Measurements from ENCODE around the gene CD79B.

Gene CD79B

DNA sequence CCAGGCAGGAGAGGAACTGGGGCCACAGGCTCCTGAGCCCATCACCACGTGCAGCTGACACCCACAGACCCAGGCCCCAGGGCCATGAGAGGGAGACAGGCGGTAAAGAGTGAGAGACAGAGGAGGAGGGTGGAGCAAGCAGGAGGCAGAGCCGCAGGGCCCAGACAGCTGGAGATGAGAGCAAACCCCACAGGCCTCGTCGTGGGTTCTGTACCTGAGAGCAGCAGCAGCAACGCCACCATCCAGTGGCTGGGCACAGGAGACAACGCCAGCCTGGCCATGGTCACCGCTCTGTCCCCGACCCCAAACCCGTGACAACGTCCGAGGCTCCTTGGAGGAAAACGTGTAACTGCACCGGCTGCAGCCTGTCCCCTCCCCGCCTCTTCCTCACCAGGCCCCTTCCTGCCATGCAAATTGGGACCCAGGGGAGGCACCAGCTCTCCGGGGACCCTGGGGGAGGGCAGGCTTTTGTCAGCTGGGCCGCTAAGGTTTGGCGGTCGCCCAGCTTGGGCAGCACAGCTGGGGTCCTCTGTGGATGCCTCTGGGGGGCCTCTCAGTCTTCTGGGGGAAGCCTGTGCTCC lies at the start of gene CD79B:
CD79B (minus strand) TSS at position 351 of the 581 bp plus-strand sequence; CDS start at position 281, 70 bp downstream.
- DNase-seq = no peak
- in situ Hi-C loops (cut with MboI; ENCODE audit: low pct_unique_long_range_greater_than_20kb, low sequenced_read_pairs) = no loop called here

DNA sequence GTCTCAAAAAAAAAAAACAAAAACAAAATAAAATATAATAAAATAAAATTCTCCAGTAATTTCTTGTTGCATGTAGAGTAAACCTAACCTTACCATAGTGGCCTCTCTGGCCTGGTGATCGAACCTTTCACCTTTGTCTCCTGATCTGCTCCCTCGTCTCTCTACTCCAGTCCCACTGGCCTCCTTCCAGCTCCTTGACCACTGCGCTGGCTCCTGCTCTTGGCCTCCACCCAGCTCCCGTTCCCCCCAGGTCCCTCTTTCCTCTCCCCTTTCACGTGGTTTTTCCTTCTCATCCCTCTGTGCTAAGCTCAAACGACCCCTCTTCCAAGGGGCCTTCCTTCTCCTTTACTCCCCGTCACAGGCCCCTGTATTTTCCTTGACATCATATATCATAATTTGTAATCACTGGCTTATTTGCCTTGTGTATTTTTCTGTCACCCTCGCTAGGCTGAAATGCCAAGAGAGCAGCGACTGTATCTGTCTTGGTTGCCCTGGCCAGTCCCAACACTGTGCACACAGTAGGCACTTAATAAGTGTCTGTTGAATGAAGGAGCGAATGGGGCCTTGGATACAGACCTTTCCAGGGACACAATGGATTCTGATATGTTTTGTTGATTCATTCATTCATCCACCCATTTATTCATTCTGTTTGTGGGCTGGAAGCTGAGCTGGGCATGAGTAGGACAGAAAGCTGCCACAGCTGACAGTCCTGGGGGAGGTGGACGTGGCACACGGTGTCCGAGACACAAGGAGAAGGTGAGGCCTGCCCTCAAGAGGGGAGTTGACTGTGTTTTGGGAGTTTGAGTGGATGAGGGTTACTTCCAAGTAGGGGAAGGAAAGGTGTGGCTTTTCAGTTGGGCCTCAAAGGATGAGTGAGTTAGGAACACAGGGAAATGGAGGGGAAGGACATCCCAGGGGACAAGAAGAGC lies 46.4 kb upstream of the CD79B start:
- in situ Hi-C loops (cut with MboI; ENCODE audit: low pct_unique_long_range_greater_than_20kb, low sequenced_read_pairs) = no loop called here
- no peak for DNase-seq

DNA sequence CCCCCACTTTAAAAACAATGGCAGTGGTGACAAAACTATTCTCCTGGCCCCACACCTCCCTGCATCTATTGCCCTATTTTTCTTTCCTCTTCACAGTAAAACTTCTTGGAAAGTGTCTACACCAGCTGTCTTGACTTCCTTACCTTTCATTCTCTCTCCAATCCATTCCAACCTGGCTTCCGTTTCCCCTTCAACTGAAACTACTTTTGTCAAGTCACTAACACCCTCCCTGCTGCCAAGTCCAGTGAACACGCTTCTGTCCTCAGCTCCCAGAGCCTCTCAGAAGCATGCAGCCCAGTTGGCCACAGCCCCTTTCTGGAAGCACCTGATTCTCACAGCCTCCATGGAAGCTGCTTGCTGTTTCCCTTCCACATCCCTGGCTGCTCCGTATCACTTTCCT lies 44.6 kb upstream of the CD79B start:
- in situ Hi-C loops (cut with MboI; ENCODE audit: low pct_unique_long_range_greater_than_20kb, low sequenced_read_pairs) = no loop called here
- no peak for DNase-seq

DNA sequence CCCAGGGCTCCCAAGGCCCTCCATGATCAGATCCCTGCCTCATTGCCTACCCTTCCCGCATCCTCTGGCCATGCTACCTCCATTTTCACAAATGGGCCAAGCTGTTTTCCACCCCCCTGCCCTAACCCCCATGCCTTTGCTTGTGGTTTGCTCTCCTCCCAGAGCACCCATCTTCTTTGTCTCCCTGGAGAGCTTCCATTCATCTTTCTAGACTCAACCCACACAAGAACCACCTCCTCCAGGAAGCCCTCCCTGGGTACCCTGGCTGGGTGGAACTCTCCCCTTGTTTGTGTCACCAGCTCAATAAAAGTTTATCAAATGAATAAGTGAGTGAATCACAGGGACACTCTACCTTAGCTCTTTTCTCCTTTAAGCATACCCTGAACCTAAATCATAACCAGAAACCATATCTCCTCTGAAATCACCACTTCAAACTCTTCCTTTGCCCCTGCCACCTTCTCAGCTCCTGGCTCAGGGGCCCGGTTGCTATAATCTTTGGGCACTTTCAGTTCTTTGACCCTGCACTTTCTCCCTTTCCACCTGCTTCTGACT lies 43.5 kb upstream of the CD79B start:
- in situ Hi-C loops (cut with MboI; ENCODE audit: low pct_unique_long_range_greater_than_20kb, low sequenced_read_pairs) = no loop called here
- DNase-seq = no peak

DNA sequence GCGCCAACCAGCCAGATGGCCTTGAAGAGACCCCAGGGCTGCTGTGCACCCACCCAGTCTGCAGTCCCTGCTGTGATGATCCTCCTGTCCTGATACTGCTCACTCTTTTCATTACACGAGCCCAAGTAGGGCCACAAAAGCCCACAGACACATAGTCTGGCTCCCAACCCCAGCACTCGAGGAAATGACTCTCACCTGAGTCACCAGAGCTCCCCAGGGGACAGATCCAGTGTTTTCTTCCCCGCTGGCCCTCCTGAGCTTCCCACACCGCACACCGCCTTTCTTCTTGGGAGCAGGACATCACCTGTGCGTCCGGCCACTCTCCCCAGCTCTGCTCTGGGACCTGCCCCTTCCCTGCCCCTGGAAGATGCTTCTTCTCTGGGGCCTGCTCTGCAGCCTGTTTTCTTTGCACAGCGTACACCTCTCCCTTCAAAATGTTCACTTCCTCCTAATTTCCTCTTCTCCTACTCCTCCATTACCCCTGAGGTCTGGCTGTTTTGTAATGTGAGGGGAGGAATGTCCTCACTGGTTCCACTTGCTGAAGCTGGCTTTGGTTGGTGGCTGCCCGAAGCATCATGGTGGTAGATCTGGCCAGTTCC lies 42.6 kb upstream of the CD79B start:
- DNase-seq = no peak
- in situ Hi-C loops (cut with MboI; ENCODE audit: low pct_unique_long_range_greater_than_20kb, low sequenced_read_pairs) = no loop called here

DNA sequence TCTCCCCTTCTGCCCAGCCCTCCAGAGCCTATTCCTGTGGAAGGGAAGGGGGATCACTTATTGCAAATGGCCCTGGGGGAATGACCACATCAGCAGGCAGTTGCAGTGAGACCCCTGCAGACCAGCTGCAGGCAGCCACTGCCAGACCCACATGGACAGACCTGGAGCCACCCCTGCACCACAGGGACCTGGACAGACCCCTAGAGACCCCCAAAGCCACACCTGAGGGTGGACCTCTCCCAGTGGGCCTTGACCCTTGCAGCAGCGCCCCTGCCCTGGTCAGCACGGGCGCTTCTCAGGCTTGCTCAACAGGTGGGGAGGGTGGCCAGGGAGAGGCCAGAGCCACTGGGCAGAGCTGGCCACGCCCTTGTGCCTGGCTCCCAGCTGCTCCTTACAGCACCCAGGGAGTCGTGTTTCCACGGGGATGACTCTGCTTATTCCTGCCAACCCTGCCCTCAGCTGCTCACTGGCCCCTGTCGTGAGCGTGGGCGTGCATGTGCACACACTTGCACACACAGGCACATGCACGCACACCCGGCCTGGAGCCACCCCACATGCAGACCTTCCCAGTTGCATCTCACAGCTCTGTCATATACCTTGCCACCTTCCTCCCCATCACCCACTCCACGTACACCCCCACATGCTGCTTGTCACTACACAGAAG lies 41.9 kb upstream of the CD79B start:
- DNase-seq = no peak
- in situ Hi-C loops (cut with MboI; ENCODE audit: low pct_unique_long_range_greater_than_20kb, low sequenced_read_pairs) = no loop called here

DNA sequence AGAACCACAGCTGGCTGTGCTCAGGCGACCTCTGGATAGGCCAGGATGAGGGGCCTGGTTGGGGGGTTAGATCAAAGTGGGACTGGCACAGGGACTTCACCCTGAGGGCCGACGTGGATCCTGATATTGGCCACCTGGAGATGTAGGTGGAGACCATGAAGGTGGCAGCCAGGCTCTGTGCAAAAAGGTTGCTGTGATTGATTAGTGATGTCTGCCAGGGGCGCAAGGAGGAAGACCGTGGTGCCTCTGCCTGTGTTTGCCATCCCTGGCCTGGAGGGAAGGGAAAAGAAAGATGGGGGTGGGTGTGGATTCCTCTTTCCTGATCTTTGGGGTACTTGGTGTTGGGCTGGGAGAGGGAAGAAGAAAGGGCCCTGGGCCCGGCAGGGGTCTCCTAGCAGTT lies 41.1 kb upstream of the CD79B start:
- no peak for DNase-seq
- in situ Hi-C loops (cut with MboI; ENCODE audit: low pct_unique_long_range_greater_than_20kb, low sequenced_read_pairs) = no loop called here

DNA sequence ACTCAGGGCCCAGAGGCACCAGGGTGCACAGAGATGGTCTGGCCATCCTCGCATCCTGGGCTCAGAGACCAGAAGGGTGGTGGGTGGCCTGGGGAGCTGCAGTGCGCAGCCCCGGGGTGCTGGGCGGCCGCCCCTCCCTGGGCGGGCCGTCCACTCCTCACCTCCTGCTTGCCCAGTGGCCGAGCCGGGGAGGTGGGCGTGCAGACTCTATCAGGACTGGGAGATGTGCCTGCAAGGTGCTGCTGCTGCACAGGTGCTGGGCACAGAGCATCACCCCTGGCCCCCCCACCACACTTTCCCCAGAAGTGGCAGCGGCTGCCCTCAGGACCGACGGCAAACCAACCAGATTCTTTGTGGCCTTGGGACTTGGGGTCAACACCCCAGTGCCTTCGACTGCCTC lies 40.7 kb upstream of the CD79B start, which contains the start of gene SCN4A:
SCN4A (minus strand) TSS at position 123 of the 400 bp plus-strand sequence; CDS start at position 46, 77 bp downstream.
- no peak for DNase-seq
- in situ Hi-C loops (cut with MboI; ENCODE audit: low pct_unique_long_range_greater_than_20kb, low sequenced_read_pairs) = no loop called here

DNA sequence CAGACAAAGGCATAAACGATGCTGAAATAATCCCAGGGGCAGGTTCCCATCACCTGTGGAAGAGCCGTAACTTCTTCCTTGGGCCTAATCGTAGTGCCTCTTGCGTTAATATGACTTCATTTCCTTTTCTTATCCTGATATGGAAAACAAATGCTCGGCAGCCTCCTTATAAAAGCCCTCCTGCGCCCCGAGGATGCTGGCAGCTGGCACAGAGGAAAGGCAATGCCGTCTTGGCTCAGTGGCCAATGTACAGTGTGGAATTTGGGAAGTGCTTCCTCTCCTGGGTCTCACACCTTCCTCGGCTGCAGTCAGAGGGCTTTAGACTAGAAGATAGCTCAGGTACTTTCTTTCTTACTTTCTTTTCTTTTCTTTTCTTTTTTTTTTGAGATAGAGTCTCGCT lies 37.1 kb upstream of the CD79B start:
- in situ Hi-C loops (cut with MboI; ENCODE audit: low pct_unique_long_range_greater_than_20kb, low sequenced_read_pairs) = no loop called here
- DNase-seq = no peak

DNA sequence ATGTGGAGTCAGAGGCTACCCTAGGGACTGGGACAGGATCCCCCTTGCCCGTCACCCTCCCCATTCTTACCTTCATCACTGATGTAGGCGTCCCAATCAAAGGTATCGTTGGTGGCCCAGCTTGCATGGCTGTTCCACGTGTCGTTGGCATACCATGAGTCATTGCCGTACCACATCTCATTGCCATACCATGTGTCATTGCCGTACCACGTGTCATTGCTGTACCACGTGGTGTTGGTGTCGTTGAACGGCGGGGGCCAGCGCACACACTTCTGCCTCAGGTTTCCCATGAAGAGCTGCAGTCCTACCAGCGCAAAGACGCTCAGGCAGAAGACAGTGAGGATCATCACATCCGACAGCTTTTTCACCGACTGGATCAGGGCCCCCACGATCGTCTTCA lies 35.8 kb upstream of the CD79B start:
- in situ Hi-C loops (cut with MboI; ENCODE audit: low pct_unique_long_range_greater_than_20kb, low sequenced_read_pairs) = no loop called here
- DNase-seq = no peak

DNA sequence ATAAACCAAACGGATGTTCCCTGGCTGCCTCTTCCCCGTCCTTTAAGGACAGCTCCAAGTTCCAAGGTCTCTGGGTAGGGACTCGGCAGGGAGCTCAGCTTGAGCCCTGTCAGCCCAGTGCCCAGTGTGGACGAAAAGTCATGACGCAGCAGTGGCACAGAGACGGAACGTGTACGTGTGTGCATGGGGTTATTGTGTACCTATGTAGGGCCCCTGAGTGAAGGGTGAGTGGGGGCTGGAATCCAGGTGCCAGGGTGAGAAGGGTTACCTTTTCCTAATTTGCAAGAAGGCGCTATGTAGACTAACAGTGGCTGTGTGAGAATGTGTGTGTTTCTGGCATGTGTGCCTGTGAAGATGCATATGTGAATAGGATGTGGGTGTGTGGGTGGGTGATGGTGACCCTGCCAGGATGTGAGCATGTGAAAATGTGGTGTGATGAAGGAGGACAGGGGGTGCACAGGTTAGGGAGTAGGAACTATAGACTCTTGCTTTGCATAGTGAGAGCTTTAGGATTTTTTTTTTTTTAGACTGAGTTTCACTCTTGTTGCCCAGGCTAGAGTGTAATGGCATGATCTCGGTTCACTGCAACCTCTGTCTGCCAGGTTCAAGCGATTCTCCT lies 34.6 kb upstream of the CD79B start:
- in situ Hi-C loops (cut with MboI; ENCODE audit: low pct_unique_long_range_greater_than_20kb, low sequenced_read_pairs) = no loop called here
- DNase-seq = no peak

DNA sequence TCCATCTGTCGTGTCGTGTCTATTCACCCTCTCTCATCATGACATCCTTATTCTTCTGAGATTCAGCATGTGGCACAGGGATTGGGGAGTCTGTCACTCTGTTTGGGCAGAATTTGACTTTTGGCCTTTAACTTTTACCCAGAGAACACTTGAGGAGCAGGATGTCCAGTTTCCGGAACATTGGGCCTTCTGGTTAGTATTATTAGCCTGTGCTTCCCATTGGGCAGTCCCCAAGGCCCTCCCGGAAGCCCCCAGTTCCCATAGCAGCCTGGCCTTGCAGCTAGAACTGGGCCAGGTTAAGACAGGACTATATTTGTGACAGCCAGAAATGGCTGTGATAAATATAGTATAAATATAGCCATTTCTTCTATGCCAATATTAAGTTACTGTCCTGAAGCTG lies 31.0 kb upstream of the CD79B start:
- no peak for DNase-seq
- in situ Hi-C loops (cut with MboI; ENCODE audit: low pct_unique_long_range_greater_than_20kb, low sequenced_read_pairs) = no loop called here

DNA sequence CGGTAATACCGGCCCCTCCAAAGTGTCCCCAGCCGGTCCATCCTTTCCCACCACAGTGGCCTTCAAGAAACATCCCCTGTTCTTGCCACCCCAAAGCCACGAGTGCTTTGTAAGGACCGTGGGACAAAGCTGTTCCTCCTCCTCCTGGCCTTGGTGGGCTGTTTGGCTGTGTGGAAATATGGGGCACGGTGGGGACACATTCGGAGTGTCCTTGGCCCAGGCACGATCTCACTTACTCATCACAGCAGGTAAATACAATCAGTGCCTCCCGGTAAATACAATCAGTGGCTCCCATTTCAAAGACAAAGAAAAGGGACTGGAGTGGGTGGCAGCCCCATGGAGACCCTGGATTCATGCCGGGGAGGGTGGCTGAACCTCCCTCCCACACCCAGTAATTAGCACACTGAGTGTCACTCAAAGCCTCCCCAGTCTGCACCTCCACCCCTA lies 30.2 kb upstream of the CD79B start:
- no peak for DNase-seq
- in situ Hi-C loops (cut with MboI; ENCODE audit: low pct_unique_long_range_greater_than_20kb, low sequenced_read_pairs) = no loop called here

DNA sequence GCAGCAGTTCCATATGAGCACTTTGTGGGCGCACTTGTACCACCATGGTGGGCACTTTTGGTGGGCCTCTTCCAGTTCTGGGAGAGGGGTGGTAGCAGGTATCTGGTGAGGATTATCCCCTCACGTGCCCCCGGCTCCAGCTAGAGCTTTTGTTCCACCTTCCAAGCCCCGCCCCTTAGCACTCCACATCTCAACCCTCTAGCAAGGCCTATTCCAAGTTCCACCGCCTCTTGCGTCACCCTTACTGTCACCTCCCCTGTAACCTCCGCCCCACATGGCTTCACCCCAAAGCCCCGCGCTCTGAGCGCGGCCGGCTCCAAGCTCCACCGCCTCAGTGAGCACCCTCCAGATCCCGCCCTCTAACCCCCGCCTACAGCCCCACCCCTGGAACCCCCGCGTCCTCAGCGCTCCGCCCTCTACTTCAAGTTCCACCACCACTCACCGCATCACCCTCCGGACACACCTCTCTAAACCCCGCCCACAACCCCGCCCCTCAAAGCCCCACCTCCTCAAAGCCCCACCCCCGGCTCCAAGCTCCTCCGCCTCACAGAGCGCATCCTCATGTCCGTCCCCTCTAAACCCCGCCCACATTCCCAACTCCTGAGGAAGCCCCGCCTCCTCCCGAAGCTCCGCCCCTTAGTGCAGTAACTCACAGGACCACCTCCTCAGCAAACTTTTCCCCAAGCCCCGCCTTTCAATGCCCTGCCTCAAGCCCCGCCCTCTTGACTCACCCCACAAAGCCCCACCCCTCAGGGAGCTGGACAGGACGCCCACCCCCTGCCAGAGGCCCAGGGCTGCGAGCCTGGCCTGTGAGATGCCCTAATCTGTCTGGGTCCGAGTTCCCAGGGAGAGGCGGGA lies 29.5 kb upstream of the CD79B start:
- no peak for DNase-seq
- in situ Hi-C loops (cut with MboI; ENCODE audit: low pct_unique_long_range_greater_than_20kb, low sequenced_read_pairs) = no loop called here

DNA sequence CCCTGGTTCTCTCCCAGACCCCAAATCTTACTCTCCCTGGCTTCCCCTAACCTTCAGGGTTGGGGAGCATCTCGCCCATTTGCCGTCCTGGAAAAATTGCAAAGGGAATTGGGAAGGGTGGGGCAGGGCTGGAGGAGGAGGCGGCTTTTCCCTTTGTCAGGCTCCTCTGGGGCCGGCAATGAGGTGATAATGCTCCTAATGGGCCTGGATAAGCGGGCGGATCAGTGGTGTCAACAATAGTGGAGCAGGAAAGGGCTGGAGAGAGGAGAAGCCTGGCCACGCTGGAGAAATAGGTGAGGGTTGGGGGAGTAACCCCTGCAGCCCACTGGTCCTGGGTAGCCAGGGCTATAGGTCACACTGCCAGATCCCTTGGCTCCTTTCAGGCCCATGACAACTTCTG lies 28.3 kb upstream of the CD79B start:
- in situ Hi-C loops (cut with MboI; ENCODE audit: low pct_unique_long_range_greater_than_20kb, low sequenced_read_pairs) = no loop called here
- no peak for DNase-seq

DNA sequence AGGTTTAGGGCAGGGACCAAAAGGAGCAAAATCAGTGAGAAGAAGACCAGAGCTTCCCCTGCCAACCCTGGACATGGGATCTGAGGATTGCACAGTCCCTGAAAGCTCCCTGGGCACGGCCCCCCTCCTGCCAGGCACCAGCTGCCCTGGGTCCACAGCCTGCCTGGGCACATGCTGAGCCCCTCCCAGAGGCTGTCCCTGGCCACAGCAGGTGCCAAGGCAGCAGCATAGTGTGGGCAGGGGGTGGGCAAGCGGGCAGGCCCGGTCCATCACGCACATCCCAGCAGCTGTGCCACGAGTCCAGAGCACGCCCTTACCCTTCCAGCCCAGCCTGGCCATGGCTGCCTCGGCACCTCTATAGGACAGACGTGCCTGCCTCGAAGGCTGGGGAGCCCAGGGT lies 27.9 kb upstream of the CD79B start:
- no peak for DNase-seq

DNA sequence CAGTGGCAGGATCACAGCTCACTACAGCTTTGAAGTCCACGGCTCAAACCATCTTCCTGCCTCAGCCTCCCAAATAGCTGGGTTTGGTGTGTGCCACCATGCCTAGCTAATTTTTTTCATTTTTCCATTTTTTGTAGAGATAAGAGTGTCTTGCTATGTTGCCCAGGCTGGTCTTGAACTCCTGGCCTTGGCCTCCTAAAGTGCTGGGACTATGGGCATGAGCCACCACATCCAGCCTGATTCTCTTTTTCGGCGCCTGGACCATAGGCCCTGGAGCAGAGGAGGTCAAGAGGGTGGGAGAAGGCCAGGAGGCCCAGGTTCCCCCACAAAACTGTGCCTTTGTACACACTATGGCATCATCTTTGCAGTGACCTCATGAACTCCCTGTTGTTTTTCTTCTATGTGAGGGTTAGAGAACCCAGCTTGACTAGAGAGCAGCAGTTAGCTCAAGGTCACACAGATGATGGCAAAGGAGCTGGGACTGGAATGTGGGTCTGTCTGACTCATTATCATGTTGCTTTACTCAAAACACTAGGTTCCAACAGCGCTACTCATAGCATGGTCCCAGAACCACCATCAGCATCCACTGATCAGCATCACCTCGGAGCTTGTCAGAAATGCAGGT lies 24.3 kb upstream of the CD79B start:
- DNase-seq = no peak
- in situ Hi-C loops (cut with MboI; ENCODE audit: low pct_unique_long_range_greater_than_20kb, low sequenced_read_pairs) = no loop called here

More for the DNA sequence above, 27.9 kb upstream of the CD79B start:
- in situ Hi-C loops (cut with MboI; ENCODE audit: low pct_unique_long_range_greater_than_20kb, low sequenced_read_pairs) = no loop called here

DNA sequence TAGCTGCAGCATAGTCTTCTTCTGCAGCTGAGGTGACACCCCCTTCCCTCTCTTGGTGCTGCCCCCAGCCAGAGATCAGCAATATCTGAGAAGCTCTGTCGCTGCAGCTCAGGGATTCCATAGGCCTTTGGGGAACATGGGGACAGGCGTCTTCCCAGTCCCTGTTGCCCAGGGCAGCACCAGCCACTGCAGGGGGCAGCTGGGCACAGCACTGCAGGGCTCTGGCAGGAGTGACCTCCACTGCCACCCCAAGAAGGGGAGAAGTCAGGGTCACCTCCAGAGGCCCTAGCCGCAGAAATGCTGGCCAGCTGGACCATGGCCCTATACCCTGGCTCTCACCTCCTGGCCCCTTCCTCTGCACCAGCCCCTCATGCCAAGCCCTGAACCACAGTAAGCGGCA lies 23.7 kb upstream of the CD79B start:
- DNase-seq = no peak
- in situ Hi-C loops (cut with MboI; ENCODE audit: low pct_unique_long_range_greater_than_20kb, low sequenced_read_pairs) = no loop called here
